IMR-90 (cell line): Measurements from ENCODE around the gene B3GALT6. TPM values are rescaled to one million over a fixed set of nuclear protein-coding genes. Genes with fewer than 3 reads are reported as not detected.

Experiments used
- ATAC-seq: fragments of 200-7000 bp; cut with Tn5 transposase; 2 replicates; pipeline ENCODE4 v1.9.1; 2020; ENCODE audit warnings: low read depth, mild to moderate bottlenecking, moderate library complexity
- BruUV-seq: library from RNA; stranded (reverse); fragments of 400-500 nt; replicated peaks from 2 replicates; lab custom pipeline; 2021; lab: Mats Ljungman, UMichigan
- CTCF ChIA-PET: fragments of 300-600 bp; formaldehyde crosslinking; extraction: SDS; loops from one replicate; lab custom pipeline; 2021; ENCODE audit warnings: antibody characterized with exemption; lab: Yijun Ruan, JAX
- POLR2A ChIA-PET: fragments of 300-600 bp; sonication (Branson Sonifier 250); formaldehyde crosslinking; loops from one replicate; lab custom pipeline; 2022; ENCODE audit warnings: antibody characterized with exemption; ENCODE audit not compliant: unreplicated experiment; lab: Charles Lee
- DNase-seq: peaks from one replicate; pipeline ENCODE4 v3.0.0; 2013
- H2AFZ ChIP-seq: replicated peaks from 2 replicates; pipeline ENCODE3; 2013; ENCODE audit warnings: low read length, mild to moderate bottlenecking; ENCODE audit not compliant: poor library complexity
- H2AK5ac ChIP-seq: 2 replicates; pipeline ENCODE4 v1.6.1; 2013; ENCODE audit warnings: low read depth, low read length, inconsistent platforms
- H2AK9ac ChIP-seq: replicated peaks from 2 replicates; pipeline ENCODE3; 2013; ENCODE audit warnings: mild to moderate bottlenecking, low read depth, low read length, moderate library complexity; ENCODE audit not compliant: poor library complexity
- H2BK120ac ChIP-seq: 2 replicates; pipeline ENCODE4 v1.6.1; 2013; ENCODE audit warnings: low read depth, low read length, inconsistent platforms
- H2BK15ac ChIP-seq: 3 replicates; pipeline ENCODE4 v1.6.1; 2013; ENCODE audit warnings: low read depth, low read length, inconsistent platforms
- H2BK20ac ChIP-seq: 2 replicates; pipeline ENCODE4 v1.6.1; 2013; ENCODE audit warnings: low read depth, mild to moderate bottlenecking, inconsistent platforms, low read length, moderate library complexity
- H2BK5ac ChIP-seq: 2 replicates; pipeline ENCODE4 v1.6.1; 2013; ENCODE audit warnings: mild to moderate bottlenecking, low read depth, low read length, inconsistent platforms; ENCODE audit not compliant: poor library complexity, severe bottlenecking
- H3K14ac ChIP-seq: replicated peaks from 2 replicates; pipeline ENCODE4 v1.6.1; 2013; ENCODE audit warnings: low read depth, low read length, inconsistent platforms
- H3K18ac ChIP-seq: 2 replicates; pipeline ENCODE4 v1.6.1; 2013; ENCODE audit warnings: low read depth, low read length, control low read depth
- H3K23ac ChIP-seq: 2 replicates; pipeline ENCODE4 v1.6.1; 2013; ENCODE audit warnings: low read depth, low read length, inconsistent platforms
- H3K27ac ChIP-seq: 2 replicates; pipeline ENCODE4 v1.5.1; 2013; ENCODE audit warnings: mild to moderate bottlenecking, control low read depth, low read length; ENCODE audit not compliant: insufficient read depth
- H3K27me3 ChIP-seq: 2 replicates; pipeline ENCODE4 v1.6.1; 2013; ENCODE audit warnings: low read length; ENCODE audit not compliant: control insufficient read depth, insufficient read depth
- H3K36me3 ChIP-seq: 2 replicates; pipeline ENCODE4 v1.6.1; 2013; ENCODE audit warnings: low read length, mixed read lengths; ENCODE audit not compliant: control insufficient read depth, insufficient read depth
- H3K4ac ChIP-seq: 2 replicates; pipeline ENCODE4 v1.6.1; 2013; ENCODE audit warnings: low read depth, low read length, inconsistent platforms
- H3K4me1 ChIP-seq: 2 replicates; pipeline ENCODE4 v1.6.1; 2013; ENCODE audit warnings: low read length, mixed read lengths; ENCODE audit not compliant: control insufficient read depth, insufficient read depth
- H3K4me2 ChIP-seq: 2 replicates; pipeline ENCODE4 v1.6.1; 2013; ENCODE audit warnings: low read depth, mild to moderate bottlenecking, control low read depth, low read length, moderate library complexity
- H3K4me3 ChIP-seq: 2 replicates; pipeline ENCODE4 v1.5.1; 2013; ENCODE audit warnings: low read depth, mild to moderate bottlenecking, control low read depth, low read length, moderate library complexity; ENCODE audit not compliant: insufficient read depth
- H3K56ac ChIP-seq: 2 replicates; pipeline ENCODE4 v1.6.1; 2013; ENCODE audit warnings: low read length, inconsistent platforms; ENCODE audit not compliant: insufficient read depth; ENCODE audit errors: extremely low read depth
- H3K79me1 ChIP-seq, 2 experiments: 2 replicates each; pipeline ENCODE4 v1.6.1; 2013; ENCODE audit warnings: low read length in 2 of 2, inconsistent platforms in 1 of 2, low read depth in 1 of 2
- H3K9ac ChIP-seq: 2 replicates; pipeline ENCODE4 v1.6.1; 2013; ENCODE audit warnings: low read depth, low read length, control low read depth
- H3K9me1 ChIP-seq: 2 replicates; pipeline ENCODE4 v1.6.1; 2013; ENCODE audit warnings: low read length, inconsistent platforms; ENCODE audit not compliant: insufficient read depth
- H3K9me3 ChIP-seq: 2 replicates; pipeline ENCODE4 v1.6.1; 2013; ENCODE audit warnings: low read length; ENCODE audit not compliant: control insufficient read depth, insufficient read depth
- H4K20me1 ChIP-seq: 2 replicates; pipeline ENCODE4 v1.6.1; 2013; ENCODE audit warnings: low read length, inconsistent platforms; ENCODE audit not compliant: insufficient read depth
- H4K5ac ChIP-seq: 2 replicates; pipeline ENCODE4 v1.6.1; 2013; ENCODE audit warnings: mild to moderate bottlenecking, low read depth, low read length, control low read depth
- H4K8ac ChIP-seq, 2 experiments: 2 replicates each; pipeline ENCODE4 v1.6.1; 2013; ENCODE audit warnings: low read depth in 2 of 2, low read length in 2 of 2, control low read depth in 1 of 2, inconsistent platforms in 1 of 2
- H4K91ac ChIP-seq: 2 replicates; pipeline ENCODE4 v1.6.1; 2013; ENCODE audit warnings: low read depth, low read length, inconsistent platforms; ENCODE audit not compliant: insufficient read depth
- ELK1 ChIP-seq: fragments of 150-350 bp; IDR thresholded peaks from 2 replicates; pipeline ENCODE4 v1.6.1; 2016; ENCODE audit warnings: low read depth, mild to moderate bottlenecking, low read length, moderate library complexity, borderline replicate concordance
- FOS ChIP-seq: fragments of 150-350 bp; IDR thresholded peaks from 2 replicates; pipeline ENCODE4 v1.6.1; 2016; ENCODE audit warnings: low read depth, low read length
- MAZ ChIP-seq: IDR thresholded peaks from 2 replicates; pipeline ENCODE4 v1.6.1; 2012; ENCODE audit warnings: low read depth, mild to moderate bottlenecking, low read length, improper control_type of control experiment, moderate library complexity, borderline replicate concordance
- MXI1 ChIP-seq: IDR thresholded peaks from 2 replicates; pipeline ENCODE4 v1.6.1; 2012; ENCODE audit warnings: low read depth, mild to moderate bottlenecking, low read length, moderate library complexity, borderline replicate concordance
- RCOR1 ChIP-seq: IDR thresholded peaks from 2 replicates; pipeline ENCODE4 v1.6.1; 2012; ENCODE audit warnings: mild to moderate bottlenecking, low read length, improper control_type of control experiment; ENCODE audit not compliant: insufficient replicate concordance
- WGBS, 2 experiments: methylation state at CpG; one replicate each; pipeline versions ENCODE4 v1.1.5 to v1.1.7; 2013; ENCODE audit warnings: missing lambda C conversion rate in 2 of 2; ENCODE audit not compliant: insufficient read length in 1 of 2; ENCODE audit errors: extremely low coverage in 2 of 2; 5-methylcytosine and 5-hydroxymethylcytosine counted together
- dilution Hi-C: fragments of 300-500 bp; cut with HindIII; formaldehyde crosslinking; loops from one replicate; pipeline ENCODE4 v1.14.3; 2018; ENCODE audit warnings: low sequenced_read_pairs; ENCODE audit not compliant: unreplicated experiment
- in situ Hi-C: fragments of 300-500 bp; cut with MboI; formaldehyde crosslinking; loops from 3 replicates; pipeline ENCODE4 v1.14.3; 2019; ENCODE audit warnings: low sequenced_read_pairs, inconsistent platforms, mixed read lengths
- intact Hi-C: fragments of 100-400 bp; cut with micrococcal nuclease; formaldehyde crosslinking; loops from 2 replicates; pipeline ENCODE4 v1.10.0; 2022
- polyA plus RNA-seq, 3 experiments: library from polyadenylated mRNA; depleted of rRNA; stranded (reverse); fragments of >200 nt; gene quantifications; 2 replicates each; pipeline ENCODE4 v1.2.3, GENCODE V29; 2012; ENCODE audit warnings: low replicate concordance in 1 of 3
- total RNA-seq: library from RNA; depleted of rRNA; stranded (reverse); fragments of >200 nt; gene quantifications from 2 replicates; pipeline ENCODE4 v1.2.3, GENCODE V29; 2012

B3GALT6 gene
- total and polyA plus RNA-seq, 2 of the 4 experiments (the other 2 are of a cell fraction) = 12.2 to 23.0 TPM

- no peak overlapping the region for H2BK120ac ChIP-seq
- H3K23ac ChIP-seq = no peak overlapping the region
- CTCF ChIA-PET = no interaction called here
- peaks cover 8% of the 10 kb centered on the region; the same call in 1 of the 2 replicates for H3K36me3 ChIP-seq
- no peaks in the 10 kb centered on the region for H3K27me3 ChIP-seq
- intact Hi-C loops = no loop called here
- DNase-seq (no peak), ATAC-seq (no peak)
- no peak overlapping the region for H4K8ac ChIP-seq
- H2AFZ ChIP-seq = no peak overlapping the region
- no peak overlapping the region for H3K27ac ChIP-seq
- H2AK5ac ChIP-seq = no peak overlapping the region
- H2BK20ac ChIP-seq = no peak overlapping the region
- dilution Hi-C loops = no loop called here
- no peaks in the 10 kb centered on the region for H3K9me3 ChIP-seq
- H3K4ac ChIP-seq = no peak overlapping the region
- H4K5ac ChIP-seq = no peak overlapping the region
- H2BK5ac ChIP-seq = no peak overlapping the region
- no peaks in the 10 kb centered on the region for H3K9me1 ChIP-seq
- no peak for TF ChIP-seq FOS
- TF ChIP-seq MAZ = no peak
- no peak for TF ChIP-seq RCOR1
- no peak for TF ChIP-seq MXI1
- no peak for TF ChIP-seq ELK1
- H3K4me2 ChIP-seq = no peak overlapping the region
- H4K20me1 ChIP-seq = no peaks in the 10 kb centered on the region; the same call in 1 of the 2 replicates
- in situ Hi-C loops = no loop called here
- no peak overlapping the region for H2AK9ac ChIP-seq
- H3K4me3 ChIP-seq = no peak overlapping the region
- POLR2A ChIA-PET = no interaction called here
- no peak overlapping the region for H2BK15ac ChIP-seq
- H3K18ac ChIP-seq = no peak overlapping the region
- H3K14ac ChIP-seq = no peak overlapping the region
- H3K56ac ChIP-seq = no peak overlapping the region
- peaks cover 13% of the 10 kb centered on the region for H3K4me1 ChIP-seq
- WGBS, 2 experiments = 51% methylated on average over 19 of the region's 45 CpGs; no CpG with 5 or more reads in 1 of the 2 experiments
- no peak overlapping the region for H4K91ac ChIP-seq
- no TSS peak for BruUV-seq
- H3K9ac ChIP-seq = no peak overlapping the region
- H3K79me1 ChIP-seq = no peaks in the 10 kb centered on the region; a peak in 1 of 4 replicates
Observed at GRCh38 chr1:1245817-1246576, 14.0 kb downstream of the B3GALT6 start.
